NCI-H146 treated with DMSO at 0.1 percent for 48 hours (cell line): ENCODE measurements around the gene ANKRD45.
"Not testable (repeated sequence)": the region's sequence is repeated elsewhere in the genome, so short reads cannot be mapped to it uniquely, and the experiment has no call there.

Source experiments
- DNase-seq: peaks from one replicate; lab custom pipeline; 2025; ENCODE audit not compliant: unreplicated experiment; lab: John Stamatoyannopoulos, UW

The ANKRD45 gene

GRCh38 chr1:173669491-173669941 is at the start of gene ANKRD45:
Gene ANKRD45 (minus strand): TSS chr1:173669851. CDS start chr1:173659418, 10,433 bp downstream.
- no peak for DNase-seq

GRCh38 chr1:173717238-173717637 is 47.6 kb upstream of the ANKRD45 start:
- no peak for DNase-seq

GRCh38 chr1:173715538-173715844 is 45.8 kb upstream of the ANKRD45 start:
- DNase-seq: peak; percentile 23

GRCh38 chr1:173714759-173715537 is 45.3 kb upstream of the ANKRD45 start, which contains the start of gene KLHL20:
Gene KLHL20 (plus strand): TSS chr1:173714981. CDS start chr1:173716044, 1,063 bp downstream.
- DNase-seq: peak; percentile 85

- no peak for DNase-seq
Observed at GRCh38 chr1:173714441-173714758, 44.7 kb upstream of the ANKRD45 start.

- no peak for DNase-seq
Observed at GRCh38 chr1:173708787-173709186, 39.1 kb upstream of the ANKRD45 start.

GRCh38 chr1:173705117-173705516 is 35.5 kb upstream of the ANKRD45 start:
- DNase-seq: no peak

- no peak for DNase-seq
Observed at GRCh38 chr1:173702736-173703135, 33.1 kb upstream of the ANKRD45 start.

- DNase-seq: not testable (repeated sequence)
Observed at GRCh38 chr1:173701299-173701698, 31.6 kb upstream of the ANKRD45 start.

- DNase-seq: no peak
Observed at GRCh38 chr1:173693238-173693637, 23.6 kb upstream of the ANKRD45 start.

GRCh38 chr1:173688300-173688699 is 18.6 kb upstream of the ANKRD45 start:
- no peak for DNase-seq

GRCh38 chr1:173685121-173685520 is 15.5 kb upstream of the ANKRD45 start:
- DNase-seq: not testable (repeated sequence)

- DNase-seq: not testable (repeated sequence)
Observed at GRCh38 chr1:173683838-173684237, 14.2 kb upstream of the ANKRD45 start.

- no peak for DNase-seq
Observed at GRCh38 chr1:173682184-173682583, 12.5 kb upstream of the ANKRD45 start.

GRCh38 chr1:173680152-173680551 is 10.5 kb upstream of the ANKRD45 start:
- DNase-seq: not testable (repeated sequence)

- not testable (repeated sequence) for DNase-seq
Observed at GRCh38 chr1:173674496-173674895, 4.8 kb upstream of the ANKRD45 start.

- no peak for DNase-seq
Observed at GRCh38 chr1:173666646-173667045, 3.0 kb downstream of the ANKRD45 start.

GRCh38 chr1:173663159-173663558 is 6.5 kb downstream of the ANKRD45 start:
- DNase-seq: no peak

- DNase-seq: no peak
Observed at GRCh38 chr1:173661763-173662162, 7.9 kb downstream of the ANKRD45 start.

- DNase-seq: no peak
Observed at GRCh38 chr1:173661271-173661670, 8.4 kb downstream of the ANKRD45 start.

- DNase-seq: no peak
Observed at GRCh38 chr1:173660306-173660705, 9.3 kb downstream of the ANKRD45 start.

GRCh38 chr1:173648880-173649605 is 20.6 kb downstream of the ANKRD45 start:
- no peak for DNase-seq
